ENCODE results near the gene ALPI. TPM values are rescaled to one million over a fixed set of nuclear protein-coding genes. Genes with fewer than 3 reads are reported as not detected.

Gene ALPI
- total RNA-seq, 2 experiments from 2014 or later = not detected

GRCh38 chr2:232459419-232460035 is 3.6 kb downstream of the ALPI start:
- no peak for DNase-seq (ENCODE audit: low spot score)
- CTCF ChIA-PET (ENCODE audit: unreplicated experiment) = no interaction called here

GRCh38 chr2:232460171-232460570 is 4.2 kb downstream of the ALPI start:
- BruUV-seq (replicated peaks) = no TSS peak
- no peak for DNase-seq (ENCODE audit: low spot score)
- Histone ChIP-seq H3K4me2 (ENCODE audit: low read length) (no peak overlapping the region), H3K9me3 (ENCODE audit: low read length) (no peaks in the 10 kb centered on the region), H2AFZ (ENCODE audit: low read length) (no peak overlapping the region), H3K4me3 (ENCODE audit: low read depth, low read length, poor library complexity, severe bottlenecking) (no peak overlapping the region), H4K20me1 (ENCODE audit: insufficient read depth, low read length) (no peaks in the 10 kb centered on the region), H3K79me2 (ENCODE audit: insufficient read depth, low read depth, low read length) (no peaks in the 10 kb centered on the region), H3K4me1 (ENCODE audit: insufficient read depth, low read length, poor library complexity, severe bottlenecking) (peaks cover 8% of the 10 kb centered on the region), H3K36me3 (ENCODE audit: insufficient read depth, low read length) (no peaks in the 10 kb centered on the region), H3K27ac (ENCODE audit: low read depth, low read length, poor library complexity, severe bottlenecking) (no peak overlapping the region), H3K9me2 (ENCODE audit: insufficient read depth, low read length) (no peaks in the 10 kb centered on the region)
- POLR2A ChIA-PET = no interaction called here
- intact Hi-C loops (cut with micrococcal nuclease; ENCODE audit: unreplicated experiment) = no loop called here
- CTCF ChIA-PET (ENCODE audit: unreplicated experiment) = no interaction called here
- no peak for TF ChIP-seq EZH2phosphoT487 (IDR thresholded peaks at IDR 0.05; ENCODE audit: borderline replicate concordance, low read depth, low read length)
- TF ChIP-seq CTCF (conservative IDR thresholded peaks at IDR 0.05; ENCODE audit: low read length) = no peak

More at GRCh38 chr2:232459419-232460035, 3.6 kb downstream of the ALPI start:
- intact Hi-C loops (cut with micrococcal nuclease; ENCODE audit: unreplicated experiment) = no loop called here
- TF ChIP-seq EZH2phosphoT487 (IDR thresholded peaks at IDR 0.05; ENCODE audit: borderline replicate concordance, low read depth, low read length) = no peak
- TF ChIP-seq CTCF (conservative IDR thresholded peaks at IDR 0.05; ENCODE audit: low read length) = no peak
- Histone ChIP-seq H2AFZ (ENCODE audit: low read length) (no peak overlapping the region), H3K4me2 (ENCODE audit: low read length) (no peak overlapping the region), H3K79me2 (ENCODE audit: insufficient read depth, low read depth, low read length) (no peaks in the 10 kb centered on the region), H3K27ac (ENCODE audit: low read depth, low read length, poor library complexity, severe bottlenecking) (no peak overlapping the region), H3K4me3 (ENCODE audit: low read depth, low read length, poor library complexity, severe bottlenecking) (no peak overlapping the region), H3K36me3 (ENCODE audit: insufficient read depth, low read length) (no peaks in the 10 kb centered on the region), H3K9me2 (ENCODE audit: insufficient read depth, low read length) (no peaks in the 10 kb centered on the region), H4K20me1 (ENCODE audit: insufficient read depth, low read length) (no peaks in the 10 kb centered on the region), H3K9me3 (ENCODE audit: low read length) (no peaks in the 10 kb centered on the region), H3K4me1 (ENCODE audit: insufficient read depth, low read length, poor library complexity, severe bottlenecking) (peaks cover 1% of the 10 kb centered on the region)
- BruUV-seq (replicated peaks) = no TSS peak
- POLR2A ChIA-PET = no interaction called here

- no peak overlapping the region for H3K4me2 ChIP-seq (ENCODE audit: low read length)
- H3K27ac ChIP-seq (ENCODE audit: low read depth, low read length, poor library complexity, severe bottlenecking) = no peak overlapping the region
- TF ChIP-seq EZH2phosphoT487 (IDR thresholded peaks at IDR 0.05; ENCODE audit: borderline replicate concordance, low read depth, low read length) (no peak), CTCF (conservative IDR thresholded peaks at IDR 0.05; ENCODE audit: low read length) (no peak)
- peaks cover 34% of the 10 kb centered on the region for H3K4me1 ChIP-seq (ENCODE audit: insufficient read depth, low read length, poor library complexity, severe bottlenecking)
- H3K9me2 ChIP-seq (ENCODE audit: insufficient read depth, low read length) = no peaks in the 10 kb centered on the region
- H3K4me3 ChIP-seq (ENCODE audit: low read depth, low read length, poor library complexity, severe bottlenecking) = no peak overlapping the region
- no peaks in the 10 kb centered on the region for H4K20me1 ChIP-seq (ENCODE audit: insufficient read depth, low read length)
- H2AFZ ChIP-seq (ENCODE audit: low read length) = no peak overlapping the region
- ChIA-PET CTCF (ENCODE audit: unreplicated experiment) (no interaction called here), POLR2A (interaction anchor here (0.6 to 1.0 kb wide), 4 partner anchors 10 to 632 kb away, joined by 3 to 5 read pairs (median 4); no protein-coding TSS in a partner anchor)
- H3K9me3 ChIP-seq (ENCODE audit: low read length) = no peaks in the 10 kb centered on the region; the same call in 1 of the 2 replicates
- no peaks in the 10 kb centered on the region for H3K79me2 ChIP-seq (ENCODE audit: insufficient read depth, low read depth, low read length)
- no peak for DNase-seq (ENCODE audit: low spot score)
- H3K36me3 ChIP-seq (ENCODE audit: insufficient read depth, low read length) = no peaks in the 10 kb centered on the region
- intact Hi-C loops (cut with micrococcal nuclease; ENCODE audit: unreplicated experiment) = no loop called here
- no TSS peak for BruUV-seq (replicated peaks)
These were observed 8.0 kb downstream of the ALPI start for GRCh38 chr2:232463701-232464543.

All from OCI-LY7 (cell line).